ENCODE measurements around the gene SERPINA6.
"Not testable (repeated sequence)": the region's sequence is repeated elsewhere in the genome, so short reads cannot be mapped to it uniquely, and the experiment has no call there.

The SERPINA6 gene, protein sequence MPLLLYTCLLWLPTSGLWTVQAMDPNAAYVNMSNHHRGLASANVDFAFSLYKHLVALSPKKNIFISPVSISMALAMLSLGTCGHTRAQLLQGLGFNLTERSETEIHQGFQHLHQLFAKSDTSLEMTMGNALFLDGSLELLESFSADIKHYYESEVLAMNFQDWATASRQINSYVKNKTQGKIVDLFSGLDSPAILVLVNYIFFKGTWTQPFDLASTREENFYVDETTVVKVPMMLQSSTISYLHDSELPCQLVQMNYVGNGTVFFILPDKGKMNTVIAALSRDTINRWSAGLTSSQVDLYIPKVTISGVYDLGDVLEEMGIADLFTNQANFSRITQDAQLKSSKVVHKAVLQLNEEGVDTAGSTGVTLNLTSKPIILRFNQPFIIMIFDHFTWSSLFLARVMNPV

GRCh38 chr14:94322648-94323570 is at the start of gene SERPINA6:
SERPINA6 (minus strand) TSS chr14:94323336; CDS start chr14:94314648, 8,688 bp downstream.
- no peak for DNase-seq

GRCh38 chr14:94372021-94372605 is 49.0 kb upstream of the SERPINA6 start:
- DNase-seq = no peak

GRCh38 chr14:94370524-94370910 is 47.4 kb upstream of the SERPINA6 start:
- no peak for DNase-seq

- not testable (repeated sequence) for DNase-seq
These were observed 46.8 kb upstream of the SERPINA6 start for GRCh38 chr14:94369766-94370523.

DNA sequence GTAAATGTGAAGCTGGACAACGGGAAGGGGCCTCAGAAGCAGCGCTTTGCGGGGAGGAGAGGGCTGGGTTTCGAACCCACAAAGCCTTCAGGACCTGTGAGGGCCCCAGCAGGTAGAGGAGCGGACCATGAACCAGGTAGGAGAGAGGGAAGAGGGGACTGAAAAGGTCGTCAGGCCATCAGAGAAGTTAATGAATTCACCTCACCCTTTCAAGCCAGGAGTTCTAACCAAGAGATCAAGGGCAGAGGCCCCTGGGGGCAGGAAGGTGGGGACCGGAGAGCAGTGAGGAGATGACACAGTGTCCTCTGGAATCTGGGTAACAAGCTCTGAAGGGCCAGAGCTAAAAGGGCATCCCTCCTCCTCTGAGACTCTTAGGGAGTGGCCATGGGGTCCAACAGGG is 45.8 kb upstream of the SERPINA6 start:
- no peak for DNase-seq

DNA sequence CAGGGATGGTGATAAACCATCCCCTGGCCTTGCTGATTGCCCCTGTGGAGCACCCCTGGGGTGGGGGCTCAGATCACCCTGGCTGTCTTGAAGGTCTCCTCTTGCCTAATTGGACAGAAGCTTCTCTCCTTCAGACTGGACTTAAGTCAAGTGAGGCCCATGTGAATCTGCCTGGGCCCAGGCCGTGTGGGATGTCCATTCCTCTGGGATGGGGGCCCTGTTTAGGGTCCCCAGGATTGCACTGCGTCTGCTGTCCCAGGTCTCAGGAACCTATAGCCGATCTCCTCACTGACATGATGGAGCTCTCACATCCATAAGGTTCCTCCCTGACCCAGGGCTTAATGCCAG is 45.1 kb upstream of the SERPINA6 start:
- no peak for DNase-seq

- no peak for DNase-seq
These were observed 44.5 kb upstream of the SERPINA6 start for GRCh38 chr14:94367347-94368242.

- DNase-seq = no peak
These were observed 43.2 kb upstream of the SERPINA6 start, which contains the start of gene SERPINA2 for GRCh38 chr14:94366146-94366915. SERPINA2 (minus strand) TSS chr14:94366698.

GRCh38 chr14:94365624-94366023 is 42.5 kb upstream of the SERPINA6 start:
- DNase-seq = no peak

DNA sequence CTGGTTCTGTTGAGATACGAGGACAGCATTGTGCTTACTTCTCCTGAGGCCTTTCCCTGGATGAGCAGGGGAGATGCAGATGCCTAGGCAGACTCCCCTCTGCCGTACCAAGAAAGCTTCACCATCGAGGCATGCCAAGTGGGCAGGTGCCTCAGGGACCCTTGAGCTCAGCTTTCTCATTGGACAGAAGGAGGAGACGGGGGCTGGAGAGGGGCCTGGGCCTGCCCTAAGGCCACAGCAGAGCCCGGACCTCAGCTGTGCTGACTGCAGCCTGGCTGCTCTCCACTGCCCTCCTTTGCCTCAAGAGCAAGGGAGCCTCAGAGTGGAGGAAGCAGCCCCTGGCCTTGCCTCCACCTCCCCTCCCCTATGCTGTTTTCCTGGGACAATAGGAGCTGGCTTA is 41.8 kb upstream of the SERPINA6 start:
- no peak for DNase-seq

- DNase-seq = no peak
These were observed 40.9 kb upstream of the SERPINA6 start for GRCh38 chr14:94364037-94364436.

DNA sequence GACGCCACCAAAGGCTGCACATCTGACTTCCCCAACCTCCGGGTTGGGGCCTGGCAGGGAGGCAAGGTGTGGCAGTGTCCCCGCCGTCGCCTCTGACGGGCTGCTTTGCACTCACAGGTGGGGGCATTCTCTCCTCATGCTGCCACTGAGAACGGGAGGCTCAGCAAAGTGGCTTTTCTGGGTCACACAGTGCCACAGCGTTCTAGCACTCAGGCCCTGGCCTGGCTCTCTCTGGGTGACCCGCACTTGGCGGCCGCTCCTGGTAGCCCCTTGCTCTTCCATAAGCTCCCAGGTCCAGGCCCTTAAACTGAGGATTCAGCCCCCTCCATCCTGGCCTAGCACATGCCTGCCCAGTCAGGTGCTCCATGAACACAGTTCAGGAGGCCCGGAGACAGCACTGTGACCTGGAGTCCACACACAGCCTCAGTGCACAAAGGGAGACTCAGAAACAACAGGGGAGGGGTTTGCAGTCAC is 40.1 kb upstream of the SERPINA6 start:
- no peak for DNase-seq

- DNase-seq = no peak
These were observed 39.5 kb upstream of the SERPINA6 start for GRCh38 chr14:94362614-94363133.

- no peak for DNase-seq
These were observed 38.5 kb upstream of the SERPINA6 start for GRCh38 chr14:94361682-94362081.

GRCh38 chr14:94360945-94361565 is 37.9 kb upstream of the SERPINA6 start:
- DNase-seq = no peak

DNA sequence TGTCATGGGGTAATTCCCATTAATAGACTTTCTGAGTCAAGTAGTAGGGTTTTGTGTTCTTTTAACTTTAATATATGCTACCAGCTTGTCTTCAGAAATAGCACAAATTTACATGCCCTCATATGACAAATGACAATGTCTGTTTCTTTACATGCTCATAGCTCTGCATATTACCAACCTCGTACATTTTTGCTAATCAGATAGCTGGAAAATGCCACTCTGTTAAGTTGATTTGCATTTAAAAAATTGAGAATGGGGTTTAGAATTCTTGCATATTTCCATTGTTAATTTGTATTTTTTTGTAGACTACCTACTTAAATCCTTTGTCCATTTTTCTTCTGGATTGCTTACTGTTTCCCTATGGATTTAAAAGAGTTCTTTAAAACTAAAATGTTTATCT is 34.0 kb upstream of the SERPINA6 start:
- no peak for DNase-seq

DNA sequence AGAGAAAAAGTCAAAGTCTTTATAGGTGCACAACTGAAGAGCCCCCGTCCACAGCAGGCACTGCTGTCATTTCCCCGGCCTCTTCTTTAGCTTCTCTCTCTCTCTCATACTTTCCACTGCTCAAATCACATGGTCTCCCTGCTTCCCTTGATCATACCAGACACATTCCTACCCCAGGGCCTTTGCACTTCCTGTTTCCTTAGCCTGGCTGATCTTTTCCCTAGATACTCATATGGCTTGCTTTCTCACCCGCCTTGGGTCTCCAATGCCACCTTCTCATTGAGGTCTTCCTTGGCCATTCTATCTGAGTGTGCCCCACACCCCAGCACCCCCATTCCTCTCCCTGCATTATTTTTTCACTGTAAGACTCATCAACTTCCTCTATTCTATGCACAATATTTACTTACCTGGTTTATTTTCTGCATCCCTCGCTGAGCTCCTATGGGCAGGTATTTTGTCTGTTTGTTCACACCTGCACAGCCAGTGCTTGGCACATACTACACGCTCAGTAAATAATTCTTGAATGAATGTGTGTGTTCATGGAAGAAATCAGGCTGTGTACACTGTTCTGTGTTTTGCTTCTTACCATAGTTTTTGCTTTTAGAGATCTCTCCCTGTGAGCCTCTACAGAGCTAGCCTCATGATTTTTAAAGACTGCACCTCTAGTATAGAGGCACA is 33.4 kb upstream of the SERPINA6 start:
- DNase-seq = no peak

GRCh38 chr14:94355191-94355794 is 32.2 kb upstream of the SERPINA6 start:
- no peak for DNase-seq

- DNase-seq = no peak
These were observed 31.6 kb upstream of the SERPINA6 start for GRCh38 chr14:94354638-94355185.
